Measurements from ENCODE around the gene ARVCF. TPM values are rescaled to one million over a fixed set of nuclear protein-coding genes. Genes with fewer than 3 reads are reported as not detected.
A peak's percentile ranks its signal among the peaks of the same experiment; 100 is the strongest.

Gene ARVCF
- polyA plus RNA-seq, 3 donors from 2014 or later: 5.3 to 15.9 (median 5.3) TPM

DNA sequence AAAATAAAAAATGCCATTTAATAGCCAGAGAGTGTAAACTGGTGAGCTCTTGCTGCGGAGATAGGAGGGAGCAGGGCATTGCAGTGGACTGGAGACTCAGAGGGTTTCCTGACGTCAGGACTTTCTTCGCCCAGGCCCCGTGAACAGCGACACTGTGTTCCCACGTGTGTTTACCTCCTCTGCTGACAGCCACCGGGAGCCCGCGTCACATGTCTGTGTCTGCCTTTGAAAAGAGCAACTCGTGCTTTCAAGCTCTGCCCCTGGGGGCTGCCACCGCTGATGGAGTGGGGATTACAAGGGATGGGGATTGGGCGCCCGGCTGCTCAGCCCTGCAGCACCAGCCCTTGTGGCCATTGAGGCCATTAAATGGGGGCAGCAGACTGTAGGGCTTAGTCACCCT lies 7.6 kb upstream of the ARVCF start:
- Mint-ChIP-seq H3K27me3 (ENCODE audit: low read depth in 3 of 3) (peaks cover 0 to 15% (median 4%) of the 10 kb centered on the region in 3 donors), H3K4me3 (no peak overlapping the region), H3K9me3 (no peaks in the 10 kb centered on the region), H3K4me1 (peaks cover 53 to 55% of the 10 kb centered on the region in 2 donors), H3K27ac (no peak overlapping the region), H3K36me3 (peaks cover 0 to 3% (median 0%) of the 10 kb centered on the region in 3 donors)
- DNase-seq: no peak

DNA sequence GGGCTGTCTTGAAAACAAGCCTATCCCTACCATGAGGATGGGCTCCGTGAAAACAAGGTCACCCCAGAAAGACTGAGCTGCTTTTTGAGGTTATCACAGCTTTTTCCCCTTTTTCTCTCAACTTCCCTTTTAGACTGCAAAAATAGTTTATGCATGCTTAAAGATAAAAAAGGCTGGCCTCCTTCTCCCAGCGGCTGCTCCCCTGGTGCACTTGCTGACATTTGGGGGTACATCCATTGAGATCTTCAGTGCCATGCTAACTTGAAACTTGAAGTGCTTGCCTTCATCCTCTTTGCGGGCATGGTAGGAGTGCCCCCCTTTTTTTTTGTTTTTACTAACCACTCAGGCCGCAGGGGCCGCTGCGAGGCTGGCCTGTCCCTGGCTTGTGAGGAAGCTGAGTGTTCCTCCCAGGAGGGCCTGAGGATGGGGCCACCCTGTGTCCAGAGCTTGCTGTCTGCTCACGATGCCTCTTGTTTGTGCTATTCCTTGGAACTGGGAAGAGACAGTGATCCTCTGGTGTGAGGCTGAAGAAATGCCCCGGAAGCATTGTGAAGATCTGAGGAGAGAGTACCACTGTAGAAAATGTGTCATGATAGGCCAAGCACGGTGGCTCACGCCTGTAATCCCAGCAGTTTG lies 6.5 kb upstream of the ARVCF start:
- Mint-ChIP-seq H3K4me1 (peaks cover 49% of the 10 kb centered on the region in 2 donors), H3K27me3 (ENCODE audit: low read depth in 3 of 3) (peaks cover 0 to 15% (median 4%) of the 10 kb centered on the region in 3 donors), H3K4me3 (peak overlapping the region; percentile 40 to 94 (median 59)), H3K27ac (peak overlapping the region in 5 of 6 donors; percentile 42 to 90 (median 84)), H3K36me3 (peaks cover 0 to 3% (median 0%) of the 10 kb centered on the region in 3 donors), H3K9me3 (no peaks in the 10 kb centered on the region)
- DNase-seq: no peak

DNA sequence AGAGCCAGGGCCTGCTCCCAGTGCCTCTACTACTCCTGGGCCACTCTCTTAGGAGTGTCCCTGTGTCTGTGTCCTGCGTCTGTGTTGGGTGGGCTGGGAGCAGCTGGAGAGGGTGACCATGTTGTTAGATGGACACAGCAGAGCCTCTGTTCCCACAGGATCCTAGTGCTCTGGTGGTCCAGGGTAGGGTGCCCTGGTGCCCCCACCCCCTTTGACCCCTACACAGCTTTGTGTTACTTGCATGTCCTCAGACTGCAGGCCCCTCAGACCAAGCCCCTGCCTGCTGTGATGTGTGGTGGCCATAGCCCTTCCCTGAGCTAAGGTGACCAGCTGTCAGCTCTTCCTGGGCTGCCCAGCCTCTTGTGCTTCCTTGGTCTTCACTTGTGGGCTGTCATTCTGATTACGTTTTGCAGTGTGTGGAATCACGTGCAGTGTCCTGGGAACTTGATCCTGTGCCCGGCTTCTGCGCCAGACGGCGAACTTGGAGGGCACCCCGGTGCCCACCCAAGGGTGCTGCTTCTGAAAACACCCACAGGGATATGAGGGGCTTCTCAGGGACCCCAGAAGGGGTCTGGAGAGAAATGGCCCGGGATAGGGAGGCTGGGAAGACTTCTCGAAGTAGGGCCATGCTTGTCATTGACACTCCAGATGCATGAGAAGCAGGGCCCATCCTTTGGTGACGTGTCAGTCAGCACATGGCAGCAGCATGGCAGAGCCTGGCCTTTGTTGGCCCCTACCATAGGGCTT lies 5.8 kb upstream of the ARVCF start:
- H3K4me1 Mint-ChIP-seq: peaks cover 51 to 53% of the 10 kb centered on the region in 2 donors
- H3K36me3 Mint-ChIP-seq: peaks cover 0 to 3% (median 0%) of the 10 kb centered on the region in 3 donors
- H3K9me3 Mint-ChIP-seq: no peaks in the 10 kb centered on the region
- H3K4me3 Mint-ChIP-seq: peak overlapping the region; percentile 89 to 94 (median 90)
- H3K27me3 Mint-ChIP-seq (ENCODE audit: low read depth in 3 of 3): peaks cover 0 to 15% (median 4%) of the 10 kb centered on the region in 3 donors
- H3K27ac Mint-ChIP-seq: peak overlapping the region; percentile 84 to 94 (median 88)
- DNase-seq: no peak

DNA sequence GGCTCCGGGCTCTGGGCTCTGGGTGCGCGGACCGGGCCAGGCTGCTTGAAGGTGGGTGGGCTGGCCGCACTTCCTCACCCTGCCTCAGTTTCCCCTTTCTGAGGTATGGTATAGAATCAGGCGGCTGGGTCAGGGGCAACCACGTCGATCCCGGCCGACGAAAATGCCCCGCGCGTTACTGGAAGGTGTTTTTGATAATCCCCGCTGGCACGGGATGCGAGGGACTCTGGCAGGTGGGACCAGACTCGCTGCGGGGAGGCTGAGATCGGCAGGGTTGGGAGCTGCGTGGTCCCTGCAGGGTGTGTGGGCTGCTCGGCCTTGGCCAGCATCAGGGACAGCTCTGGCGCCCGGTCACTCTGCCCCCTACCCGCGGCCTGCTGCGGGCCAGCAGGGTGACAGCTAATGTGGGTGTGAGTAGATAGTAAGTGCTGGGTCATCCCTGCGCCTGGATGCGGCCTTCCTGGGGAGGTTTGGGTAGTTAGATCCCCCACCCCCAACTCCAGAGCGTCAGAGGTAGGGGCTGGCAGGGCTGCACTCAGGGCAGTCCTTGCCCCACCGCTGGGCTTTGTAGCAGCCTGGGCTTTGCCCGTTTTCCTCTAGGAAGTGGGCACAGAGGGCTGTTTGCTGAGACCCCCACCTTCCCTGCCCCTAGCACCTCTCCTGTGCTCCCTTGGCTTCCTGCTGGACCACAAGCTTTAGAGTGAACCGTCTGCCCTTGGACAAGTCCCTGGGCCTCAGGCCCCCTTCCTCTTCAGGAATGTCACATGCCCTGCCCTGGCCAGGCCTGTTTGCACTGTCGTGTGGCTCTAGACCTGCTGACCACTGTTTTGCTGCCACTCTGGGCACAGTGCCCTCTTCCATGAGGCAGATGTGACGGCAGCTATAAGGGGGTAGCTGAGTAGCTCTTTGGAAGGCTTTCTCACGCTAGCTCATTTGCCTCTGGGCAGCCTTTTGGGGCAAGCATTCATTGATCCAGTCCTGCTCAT lies 4.9 kb upstream of the ARVCF start:
- peaks cover 0 to 3% (median 0%) of the 10 kb centered on the region in 3 donors for H3K36me3 Mint-ChIP-seq
- H3K9me3 Mint-ChIP-seq: no peaks in the 10 kb centered on the region
- DNase-seq: no peak
- peaks cover 0 to 14% (median 4%) of the 10 kb centered on the region in 3 donors for H3K27me3 Mint-ChIP-seq (ENCODE audit: low read depth in 3 of 3)
- H3K27ac Mint-ChIP-seq: peak overlapping the region; percentile 84 to 94 (median 88)
- peaks cover 51 to 53% of the 10 kb centered on the region in 2 donors for H3K4me1 Mint-ChIP-seq
- H3K4me3 Mint-ChIP-seq: peak overlapping the region; percentile 89 to 94 (median 90)

DNA sequence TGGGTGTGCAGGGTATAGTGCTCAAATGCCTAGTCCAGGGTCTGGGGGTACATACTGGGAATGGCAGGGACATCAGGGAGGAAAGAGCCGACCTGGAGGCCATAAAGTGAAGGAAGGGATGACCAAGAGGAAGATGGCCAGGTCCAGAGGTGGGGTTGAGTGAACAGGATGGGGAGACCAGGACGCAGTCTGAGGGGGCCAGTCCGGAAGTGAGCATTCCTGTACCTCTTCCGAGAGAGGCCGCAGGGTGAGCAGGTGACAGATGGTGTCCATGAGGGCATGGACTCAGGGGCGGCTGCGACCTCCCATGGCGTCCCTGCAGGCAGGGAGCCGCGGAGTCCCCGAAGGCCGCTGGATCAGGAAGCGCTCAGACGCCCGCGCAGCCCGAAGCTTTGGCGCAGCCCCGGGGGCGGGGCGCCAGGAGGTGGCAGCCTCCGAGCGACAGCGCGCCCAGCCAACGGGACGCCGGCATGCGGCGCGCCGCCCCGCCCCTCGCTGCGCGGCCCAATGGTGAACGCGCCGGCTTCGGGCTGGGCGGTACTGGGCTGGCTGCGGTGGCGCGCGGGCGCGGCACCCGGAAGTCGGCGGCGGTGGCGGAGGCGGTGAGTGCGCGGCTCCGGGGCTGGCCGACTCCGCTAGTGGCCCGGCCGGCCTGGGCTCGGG lies 4.0 kb upstream of the ARVCF start, which contains the start of gene TANGO2:
TANGO2 (plus strand) TSS at position 578 of the 663 bp plus-strand sequence. CDS start 15,689 bp downstream, outside the sequence.
- Mint-ChIP-seq H3K27me3 (ENCODE audit: low read depth in 3 of 3) (peaks cover 0 to 14% (median 4%) of the 10 kb centered on the region in 3 donors), H3K36me3 (peaks cover 0 to 3% (median 0%) of the 10 kb centered on the region in 3 donors), H3K4me3 (peak within 1 kb of the TSS; percentile 90 to 95 (median 93)), H3K27ac (peak within 1 kb of the TSS; percentile 86 to 97 (median 96)), H3K4me1 (peaks cover 44 to 52% of the 10 kb centered on the region in 2 donors), H3K9me3 (no peaks in the 10 kb centered on the region)
- DNase-seq: peak; percentile 94 to 96 (median 96)

DNA sequence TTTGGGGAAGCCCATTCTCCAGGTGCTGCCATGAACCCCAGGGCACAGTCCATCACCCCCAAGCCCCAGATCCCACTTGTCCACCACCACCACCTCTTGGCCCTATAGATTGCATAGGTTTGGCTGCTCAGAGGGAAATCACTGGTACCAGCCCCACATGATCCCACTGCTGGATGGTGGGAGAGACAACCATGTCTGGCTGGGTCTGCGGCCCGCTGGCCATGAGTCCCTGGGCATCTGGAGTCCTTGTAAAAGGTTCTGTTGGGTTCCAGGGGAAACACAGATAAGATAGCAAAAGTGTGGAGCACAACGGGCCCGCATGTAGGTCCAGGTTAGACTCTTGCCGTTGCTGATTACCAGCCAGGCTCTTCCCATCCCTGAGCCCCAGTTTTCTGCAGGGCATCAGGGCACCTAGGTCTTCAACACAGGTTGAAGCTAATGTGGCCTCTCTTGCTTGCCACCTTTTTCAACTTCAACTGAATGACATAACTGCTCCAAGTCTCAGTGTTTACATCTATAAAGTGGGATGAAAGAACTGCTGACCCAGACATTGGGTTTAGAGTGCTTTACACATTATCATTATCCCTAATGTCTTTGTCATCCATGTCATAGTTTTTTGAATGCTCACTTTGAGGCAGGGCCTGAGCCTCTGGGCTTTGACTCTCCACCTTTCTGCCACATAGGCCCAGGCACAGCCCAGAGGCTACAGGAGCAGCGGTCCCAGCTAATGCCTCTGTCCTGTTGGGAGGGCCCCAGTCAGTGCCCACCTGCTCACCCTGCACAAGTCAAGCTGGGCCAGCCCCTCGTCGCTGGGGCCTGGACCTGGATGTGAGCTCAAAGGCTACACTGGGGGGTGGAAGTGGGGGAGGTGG lies 3.3 kb upstream of the ARVCF start:
- H3K4me3 Mint-ChIP-seq: peak overlapping the region; percentile 90 to 95 (median 93)
- peaks cover 47 to 50% of the 10 kb centered on the region in 2 donors for H3K4me1 Mint-ChIP-seq
- peaks cover 0 to 3% (median 0%) of the 10 kb centered on the region in 3 donors for H3K36me3 Mint-ChIP-seq
- no peak for DNase-seq
- H3K27ac Mint-ChIP-seq: peak overlapping the region; percentile 86 to 97 (median 96)
- H3K9me3 Mint-ChIP-seq: no peaks in the 10 kb centered on the region
- peaks cover 0 to 14% (median 4%) of the 10 kb centered on the region in 3 donors for H3K27me3 Mint-ChIP-seq (ENCODE audit: low read depth in 3 of 3)

DNA sequence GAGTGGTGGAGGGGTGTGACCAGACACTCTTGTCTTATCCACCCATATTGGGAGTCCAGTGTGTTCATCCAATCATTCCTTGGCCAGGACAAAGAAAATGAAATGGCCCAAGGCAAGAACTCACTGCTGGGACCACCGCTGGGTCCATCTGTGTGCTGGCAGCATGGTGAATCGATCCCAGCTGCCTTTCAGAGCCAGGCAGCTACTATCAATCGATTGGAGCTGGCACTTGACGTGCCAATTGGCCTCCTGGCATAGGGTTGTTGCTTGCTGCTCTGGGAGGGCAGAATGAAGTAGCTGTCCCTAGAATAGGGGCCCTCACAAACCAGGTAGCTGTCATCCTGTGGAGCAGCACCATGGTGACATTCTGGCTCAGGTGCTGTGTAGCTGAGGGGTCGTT lies 1.4 kb upstream of the ARVCF start:
- Mint-ChIP-seq H3K27me3 (ENCODE audit: low read depth in 3 of 3) (peaks cover 0 to 14% (median 4%) of the 10 kb centered on the region in 3 donors), H3K9me3 (no peaks in the 10 kb centered on the region), H3K36me3 (no peaks in the 10 kb centered on the region), H3K4me3 (peak overlapping the region; percentile 85 to 91 (median 87)), H3K4me1 (peaks cover 45 to 52% of the 10 kb centered on the region in 2 donors), H3K27ac (no peak overlapping the region)
- DNase-seq: no peak

DNA sequence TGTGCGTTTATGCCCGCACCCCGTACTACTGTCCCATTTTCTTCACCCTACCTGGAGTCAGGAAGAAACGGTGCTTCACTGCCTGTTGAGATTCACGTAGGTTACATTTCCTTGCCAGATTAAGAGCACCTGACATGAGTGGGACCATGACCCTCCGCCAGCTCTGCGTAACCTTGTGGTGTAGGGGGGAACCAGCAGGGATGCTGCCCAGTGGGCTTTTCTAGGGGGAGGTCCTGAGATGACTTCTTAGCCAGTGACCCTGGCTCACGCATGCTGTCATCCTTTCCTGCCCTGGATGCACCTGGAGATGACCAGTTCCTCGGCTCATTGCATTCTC lies 967 bp upstream of the ARVCF start:
- Mint-ChIP-seq H3K27me3 (ENCODE audit: low read depth in 3 of 3) (peaks cover 0 to 14% (median 4%) of the 10 kb centered on the region in 3 donors), H3K9me3 (no peaks in the 10 kb centered on the region), H3K36me3 (no peaks in the 10 kb centered on the region), H3K27ac (peak overlapping the region in 3 of 6 donors; percentile 19 to 40 (median 39)), H3K4me1 (peaks cover 44 to 48% of the 10 kb centered on the region in 2 donors), H3K4me3 (peak overlapping the region; percentile 85 to 91 (median 87))
- DNase-seq: no peak

DNA sequence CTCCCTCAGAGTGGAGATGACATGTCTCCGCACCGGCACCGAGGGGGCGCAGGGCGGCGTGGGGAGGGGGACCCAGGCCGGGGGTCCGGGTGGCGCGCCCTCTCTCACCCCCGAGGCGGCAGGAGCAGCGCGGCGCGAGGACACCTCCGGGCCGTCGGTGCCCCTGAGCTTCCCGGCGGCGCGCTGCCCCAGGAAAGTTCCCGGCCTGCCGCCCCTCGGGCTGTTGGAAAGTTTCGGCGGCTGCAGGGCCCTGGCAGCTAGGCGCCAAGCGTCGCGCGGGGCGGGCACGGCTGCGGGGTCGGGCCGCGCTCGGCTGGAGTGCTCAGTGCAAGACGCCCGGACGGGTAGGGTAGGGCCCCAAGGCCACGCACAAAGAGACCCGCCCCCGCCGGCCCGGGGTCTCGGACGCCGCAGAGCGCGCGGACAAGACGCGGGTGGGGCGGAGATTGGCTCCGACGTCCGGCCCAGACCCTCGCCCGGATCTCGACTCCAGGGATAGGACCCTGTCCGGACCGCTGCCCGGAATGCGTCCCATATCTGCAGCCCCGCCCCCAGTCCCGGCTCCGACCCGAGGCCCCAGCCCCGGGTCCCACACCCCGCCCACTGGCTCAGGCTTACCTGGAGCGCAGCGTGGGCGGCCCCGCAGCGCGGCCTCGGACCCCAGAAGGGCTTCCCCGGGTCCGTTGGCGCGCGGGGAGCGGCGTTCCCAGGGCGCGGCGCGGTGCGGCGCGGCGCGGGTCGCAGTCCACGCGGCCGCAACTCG lies 471 bp downstream of the ARVCF start:
- peak; percentile 24 to 34 (median 26) for DNase-seq
- Mint-ChIP-seq H3K27me3 (ENCODE audit: low read depth in 3 of 3) (peaks cover 0 to 4% (median under 1%) of the 10 kb centered on the region in 3 donors), H3K27ac (no peak overlapping the region), H3K9me3 (no peaks in the 10 kb centered on the region), H3K4me3 (peak overlapping the region in 2 of 5 donors; percentile 14 to 90), H3K4me1 (peaks cover 40 to 50% of the 10 kb centered on the region in 2 donors), H3K36me3 (no peaks in the 10 kb centered on the region)

DNA sequence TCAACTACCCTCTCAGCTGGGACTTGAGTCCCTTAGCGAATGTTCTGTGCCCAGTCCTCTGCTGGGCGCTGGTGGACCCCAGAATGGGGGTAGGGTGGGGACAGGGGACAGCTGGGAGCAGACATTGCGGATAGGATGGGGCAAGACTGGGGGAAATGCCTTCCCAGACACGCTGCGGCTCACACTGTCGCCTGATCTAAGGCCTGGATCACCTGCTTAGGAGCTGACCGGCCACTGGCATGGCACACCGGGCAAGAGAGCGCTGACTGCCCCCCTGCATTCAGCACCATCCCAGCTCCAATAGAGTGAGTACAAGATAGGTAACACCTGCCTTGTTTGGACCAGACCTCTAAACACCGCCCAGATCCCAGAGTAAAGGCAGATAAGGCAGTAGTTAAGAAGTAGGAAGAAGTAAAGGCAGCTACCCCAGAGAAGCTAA lies 1.4 kb downstream of the ARVCF start:
- H3K36me3 Mint-ChIP-seq: no peaks in the 10 kb centered on the region
- no peak for DNase-seq
- H3K4me1 Mint-ChIP-seq: peaks cover 42 to 53% of the 10 kb centered on the region in 2 donors
- peaks cover 0 to 2% (median 0%) of the 10 kb centered on the region in 3 donors for H3K27me3 Mint-ChIP-seq (ENCODE audit: low read depth in 3 of 3)
- no peak overlapping the region for H3K27ac Mint-ChIP-seq
- no peaks in the 10 kb centered on the region for H3K9me3 Mint-ChIP-seq
- peak overlapping the region; percentile 71 to 85 (median 75) for H3K4me3 Mint-ChIP-seq

DNA sequence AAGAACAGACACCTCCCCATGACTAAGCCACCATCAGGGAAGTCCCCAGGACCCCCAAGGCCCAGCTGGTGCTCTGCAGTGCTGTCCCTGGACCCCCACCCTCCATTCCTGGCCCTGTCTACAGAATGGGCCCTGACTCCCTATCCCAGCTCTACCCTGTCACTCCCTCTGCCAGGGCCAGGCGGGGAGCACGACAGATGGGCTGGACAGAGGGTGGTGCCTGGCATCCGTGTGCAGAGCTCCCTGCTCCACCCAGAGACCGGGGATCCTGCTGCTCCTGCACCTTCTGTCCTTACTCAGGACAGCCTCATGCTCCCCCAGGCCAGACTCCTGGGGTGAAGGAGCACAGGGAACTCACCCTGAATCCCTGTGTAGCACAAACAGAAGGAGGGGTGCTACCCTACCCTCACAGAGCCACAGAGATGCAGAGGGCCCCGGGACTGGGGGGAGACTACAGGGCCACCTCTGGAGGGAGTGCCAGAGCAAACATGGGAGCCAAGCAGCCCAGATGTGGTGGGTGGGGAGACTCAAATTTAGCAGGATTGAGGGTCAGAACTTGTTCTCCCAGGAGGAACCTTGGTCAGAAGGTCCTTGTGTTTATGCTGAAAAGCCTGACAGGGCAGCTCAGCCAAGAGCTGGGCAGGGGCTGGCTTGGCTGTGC lies 2.0 kb downstream of the ARVCF start:
- Mint-ChIP-seq H3K4me3 (peak overlapping the region in 4 of 5 donors; percentile 35 to 85 (median 75)), H3K4me1 (peaks cover 41 to 49% of the 10 kb centered on the region in 2 donors), H3K36me3 (no peaks in the 10 kb centered on the region), H3K9me3 (no peaks in the 10 kb centered on the region), H3K27me3 (ENCODE audit: low read depth in 3 of 3) (peaks cover 0 to 2% (median 0%) of the 10 kb centered on the region in 3 donors), H3K27ac (no peak overlapping the region)
- no peak for DNase-seq
